HG03565 (cell line): ENCODE data around the gene PDE4B.

Experiments used
- ATAC-seq: cut with Tn5 transposase; IDR thresholded peaks from one replicate; pipeline ENCODE4 v1.9.1; 2021; ENCODE audit warnings: mild to moderate bottlenecking, moderate library complexity; ENCODE audit not compliant: unreplicated experiment

The PDE4B gene

DNA sequence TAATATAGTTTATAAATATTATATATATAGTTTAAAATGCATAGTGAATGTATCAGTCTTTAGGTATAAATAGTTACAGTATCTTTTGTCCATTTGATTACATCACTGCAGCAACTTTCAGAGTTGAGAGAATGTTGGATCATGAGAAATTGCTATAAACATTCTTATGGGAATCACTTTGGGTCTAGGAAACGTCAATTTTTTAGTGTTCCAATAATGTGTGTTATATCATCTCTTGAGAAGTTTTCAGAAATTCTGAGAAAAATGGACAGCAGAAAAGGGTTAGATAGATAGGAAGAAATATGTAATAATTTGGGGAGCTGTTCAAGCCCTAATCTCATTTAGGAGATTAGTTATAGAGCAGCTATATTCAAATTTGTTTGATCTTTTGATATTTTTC is 556.1 kb downstream of the PDE4B start:
- ATAC-seq = no peak

DNA sequence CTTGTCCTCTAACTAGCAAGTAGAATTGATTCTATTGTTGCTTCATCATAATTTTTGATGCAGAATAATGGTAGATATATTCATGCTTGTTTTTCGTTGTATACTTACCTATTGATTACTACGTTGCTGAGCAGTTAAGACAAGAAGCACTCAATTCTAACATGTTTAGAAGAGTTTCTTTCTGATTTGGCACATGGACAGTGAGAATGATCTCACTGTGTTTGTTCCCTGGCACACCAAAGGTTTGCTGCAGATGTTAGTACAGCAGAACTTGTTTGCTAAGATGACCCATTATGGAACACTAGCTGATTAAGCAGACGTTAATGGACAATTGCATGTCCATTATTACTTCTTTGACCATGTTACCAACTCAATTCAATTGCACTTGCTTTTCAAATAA is 556.5 kb downstream of the PDE4B start:
- no peak for ATAC-seq

DNA sequence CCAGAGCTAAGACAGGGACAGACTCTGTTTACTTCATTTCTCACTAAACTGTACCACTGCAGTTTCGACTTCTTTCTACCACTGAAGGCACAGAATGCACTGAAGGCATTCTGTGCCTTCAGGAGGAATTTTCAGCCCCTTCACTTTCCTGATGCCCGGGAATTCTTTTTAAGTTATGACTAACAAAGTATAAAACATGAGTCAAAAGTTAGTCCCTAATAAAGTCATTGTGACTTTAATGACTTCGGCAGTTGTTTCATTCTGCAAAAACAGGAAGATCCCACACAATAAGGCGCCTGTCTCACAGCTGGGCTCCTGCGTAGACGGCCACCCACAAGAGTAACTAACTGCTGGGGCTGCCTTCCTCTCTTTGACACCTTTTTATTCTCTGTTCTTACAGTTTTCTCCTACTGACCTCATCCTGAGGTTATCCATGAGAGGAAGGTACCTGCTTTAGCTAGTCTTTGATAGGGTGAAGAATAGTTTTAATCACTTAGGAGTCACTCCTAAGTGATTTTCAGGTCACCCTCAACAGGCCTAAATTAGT is 557.4 kb downstream of the PDE4B start:
- peak; percentile 42 for ATAC-seq

DNA sequence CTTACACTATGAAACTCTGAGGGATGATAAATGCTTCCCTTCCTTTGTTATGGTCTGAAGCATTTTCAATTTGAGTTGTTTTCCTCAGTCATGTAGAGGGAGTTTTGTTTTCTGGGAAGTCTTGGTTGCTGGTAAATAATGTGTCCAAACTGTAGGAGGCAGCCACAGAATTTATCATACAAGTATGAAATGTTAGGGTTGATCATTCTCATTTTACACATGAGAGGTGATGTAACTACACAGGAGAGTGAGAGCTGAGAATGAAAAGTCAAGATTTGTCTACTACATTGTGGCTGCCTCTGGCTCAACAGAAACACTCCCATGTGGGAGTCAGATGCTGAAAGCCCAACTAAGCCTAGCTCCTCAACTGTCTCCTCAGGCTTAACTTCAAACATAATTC is 558.8 kb downstream of the PDE4B start:
- ATAC-seq = peak; percentile 25

DNA sequence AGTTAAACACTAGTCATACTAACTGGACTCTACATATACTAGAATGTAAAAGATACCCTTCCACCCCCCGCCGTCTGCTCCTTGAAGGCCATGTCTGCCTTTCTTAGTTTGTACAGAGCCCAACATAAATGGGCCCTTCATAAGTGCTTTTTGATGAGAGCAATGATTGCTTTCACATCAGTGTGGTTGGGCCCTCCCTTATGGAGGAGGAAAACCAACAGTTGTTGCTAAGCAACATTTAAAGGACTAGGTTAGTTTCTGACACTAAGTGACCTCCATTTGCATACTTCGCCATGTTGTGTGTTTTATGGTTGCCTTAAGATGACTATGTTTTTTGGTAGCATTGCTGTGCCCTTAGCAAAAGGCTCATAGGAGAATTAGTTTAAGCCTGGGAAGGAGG is 559.2 kb downstream of the PDE4B start:
- ATAC-seq = peak; percentile 48

DNA sequence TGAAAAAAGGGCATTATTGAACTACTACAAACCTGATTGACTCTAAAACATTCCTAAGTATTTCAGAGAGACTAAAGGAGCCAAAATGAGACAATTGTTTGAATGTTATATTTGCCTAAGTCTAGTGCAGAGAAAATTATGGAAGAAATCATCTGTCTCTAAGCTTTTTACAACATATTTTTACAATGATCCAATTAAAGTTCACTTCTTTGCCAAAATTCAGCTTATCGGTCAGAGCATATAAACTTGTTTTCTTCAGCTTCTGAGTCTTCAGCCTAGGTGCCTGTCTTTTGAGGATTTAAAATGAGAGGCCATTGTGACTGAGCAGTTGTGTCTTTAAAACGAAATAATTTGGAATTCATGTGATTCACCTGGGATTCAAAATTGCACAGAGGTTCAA is 560.1 kb downstream of the PDE4B start:
- ATAC-seq = no peak

DNA sequence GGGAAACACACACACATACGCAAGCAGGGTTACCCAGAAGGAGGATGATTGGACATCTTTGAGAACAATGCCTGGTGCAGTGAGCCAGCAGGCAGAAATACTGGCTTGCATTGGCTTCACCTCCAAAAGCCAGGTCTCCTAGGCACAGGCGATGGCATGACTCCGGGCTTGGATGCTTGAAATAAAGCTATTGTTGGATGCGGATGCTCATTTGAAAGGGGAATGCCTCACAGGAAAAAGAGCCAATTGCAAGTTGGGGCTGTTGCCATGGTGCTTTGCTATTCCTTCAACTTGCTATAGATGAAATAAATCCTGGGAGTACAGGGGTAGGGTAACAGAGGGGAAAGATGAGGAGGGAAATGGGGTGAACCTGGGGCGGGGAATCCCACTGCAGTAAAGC is 560.6 kb downstream of the PDE4B start:
- no peak for ATAC-seq

DNA sequence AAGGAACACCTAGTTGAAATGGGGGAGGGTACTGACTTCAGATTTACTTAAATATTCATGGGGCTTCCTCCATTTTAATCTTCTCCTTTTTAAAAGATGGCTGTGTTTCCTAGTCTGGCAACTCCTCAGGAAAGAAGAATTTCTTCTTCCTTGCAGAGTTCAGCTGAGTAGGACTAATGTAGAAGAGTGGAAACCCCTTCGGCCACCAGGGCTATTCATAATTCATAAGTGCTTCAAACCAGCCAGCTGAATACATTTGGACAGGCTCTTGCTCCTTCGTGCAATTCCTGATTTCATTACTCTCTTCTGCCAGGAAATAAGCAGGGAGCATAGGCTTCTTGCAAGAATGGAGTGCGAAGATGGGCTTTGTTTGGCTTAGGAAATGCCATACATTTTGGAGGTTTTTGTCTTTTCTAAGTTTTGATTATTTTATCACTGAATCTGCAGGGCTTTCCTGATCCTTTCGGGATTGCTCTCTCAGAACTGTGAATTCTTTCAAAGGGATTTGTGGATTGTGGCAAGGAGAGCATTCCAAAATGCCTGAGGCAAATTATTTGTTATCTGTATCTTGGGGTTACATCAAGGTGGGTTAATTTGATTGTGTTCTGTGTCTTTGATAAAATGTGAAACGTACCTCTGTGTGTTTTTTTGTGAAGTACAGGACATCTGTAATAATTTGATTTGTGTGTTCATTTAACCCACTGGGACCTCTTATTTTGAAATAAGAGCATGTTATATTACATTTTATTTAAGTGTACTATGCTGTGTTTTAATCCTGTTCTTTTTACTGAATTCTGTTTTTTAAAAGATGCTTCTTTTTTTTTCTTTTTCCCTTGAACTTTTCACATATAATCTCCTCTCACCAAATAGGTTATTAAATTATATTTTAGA is 561.9 kb downstream of the PDE4B start:
- ATAC-seq = no peak

DNA sequence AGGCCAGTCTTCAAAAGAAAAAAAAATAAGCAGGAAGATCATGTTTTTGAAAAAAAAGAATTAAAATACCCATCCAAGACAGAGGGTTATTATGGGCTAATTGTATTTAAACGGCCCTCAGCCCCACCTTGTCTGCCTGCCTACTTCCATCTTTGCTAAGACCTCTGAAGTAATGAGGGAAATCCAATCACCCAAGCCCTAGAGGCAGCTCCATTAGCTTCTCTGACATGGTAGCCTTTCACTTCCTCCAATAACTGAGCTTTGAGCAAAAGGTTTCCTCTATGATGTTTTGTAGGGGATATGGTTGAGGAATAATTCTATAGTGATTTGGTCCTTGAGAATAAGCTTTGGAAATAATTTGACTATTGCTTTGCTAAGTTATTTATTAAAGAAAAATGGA is 563.1 kb downstream of the PDE4B start:
- no peak for ATAC-seq

DNA sequence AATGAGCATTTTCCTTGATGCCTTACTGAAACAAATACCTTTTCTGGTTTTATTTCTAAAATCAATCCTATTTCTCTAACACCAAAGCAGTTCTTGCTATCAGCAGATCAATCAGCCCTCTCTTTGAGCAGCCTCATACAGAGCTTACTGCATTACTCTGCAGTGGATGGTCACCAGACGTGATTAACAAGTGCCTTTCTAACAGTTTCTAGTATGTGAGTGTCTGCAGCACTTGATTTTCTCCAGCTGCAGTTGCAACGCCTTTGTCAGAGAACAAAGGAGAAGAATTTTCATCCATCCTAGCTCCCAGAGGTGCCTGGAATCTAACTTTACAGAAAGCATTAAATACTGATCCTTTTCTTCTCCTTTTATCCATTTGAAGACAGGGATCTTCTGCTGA is 563.9 kb downstream of the PDE4B start:
- ATAC-seq = no peak

DNA sequence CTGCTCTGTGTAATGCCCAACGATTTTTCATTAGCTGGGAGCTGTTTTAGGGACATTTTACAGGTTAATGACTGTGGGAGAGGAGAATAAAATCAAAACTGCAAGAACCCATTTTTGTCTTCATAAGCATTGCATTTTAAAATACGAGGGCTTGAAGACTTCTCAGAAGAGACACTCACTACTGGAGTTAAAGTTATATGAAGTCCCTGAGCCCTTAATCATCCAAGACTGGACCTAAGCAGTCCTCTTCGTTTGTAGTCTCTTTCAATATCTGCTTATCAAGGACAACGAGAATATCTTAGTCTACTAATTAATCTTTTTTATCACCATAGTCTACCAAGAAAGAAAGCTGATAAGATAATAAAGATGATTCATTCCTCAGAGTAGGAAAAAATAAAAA is 564.3 kb downstream of the PDE4B start:
- no peak for ATAC-seq

DNA sequence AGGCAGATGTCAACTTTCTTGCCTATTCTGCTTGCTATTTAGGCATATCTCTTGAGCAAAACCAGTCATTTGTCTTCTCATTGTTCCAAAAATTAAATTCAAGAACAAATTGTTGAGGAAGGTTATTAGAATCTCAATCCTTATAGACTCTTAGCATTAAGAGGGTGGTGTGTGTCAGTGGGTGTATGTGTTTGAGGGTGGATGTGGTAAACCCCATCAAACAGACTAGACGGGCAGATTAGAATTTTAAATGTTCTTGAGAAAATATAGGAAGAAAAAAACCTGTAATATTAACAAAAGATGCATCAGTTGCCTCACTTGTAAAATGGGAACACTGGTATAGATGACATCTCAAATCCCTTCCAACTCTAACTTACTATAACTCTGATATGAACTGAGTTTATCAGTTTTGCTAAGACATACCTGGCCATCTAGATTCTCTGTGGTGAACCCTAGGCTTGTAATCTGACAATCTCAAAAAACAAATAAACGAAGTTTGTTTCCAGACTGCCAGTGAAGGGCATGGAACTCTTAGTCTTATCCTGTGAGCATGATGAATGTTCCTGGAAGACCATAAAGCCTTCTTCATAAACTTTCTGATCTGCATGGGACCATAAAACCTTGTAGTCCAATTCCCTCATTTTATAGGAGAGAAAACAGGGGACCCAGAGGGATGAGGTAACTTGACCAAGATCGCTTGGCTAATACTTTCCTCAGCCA is 564.9 kb downstream of the PDE4B start:
- no peak for ATAC-seq

DNA sequence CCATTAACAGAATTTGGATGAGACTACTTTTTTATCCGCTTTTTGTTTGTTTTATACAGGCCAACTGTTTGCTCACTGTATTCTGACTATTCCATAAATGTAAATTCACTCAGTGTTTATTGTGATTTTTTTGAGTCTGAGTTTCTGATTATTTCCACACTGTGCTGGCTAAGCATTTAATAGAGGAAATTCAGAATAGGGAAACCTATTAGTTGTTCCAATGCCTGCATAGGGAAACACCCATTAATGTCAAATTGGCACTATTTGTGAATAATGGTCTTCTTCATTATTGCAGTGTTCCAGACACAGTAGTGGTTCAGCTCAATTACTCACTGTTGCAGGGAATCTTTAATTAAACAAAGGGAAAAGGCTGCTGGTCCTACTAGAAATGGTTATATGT is 566.6 kb downstream of the PDE4B start:
- ATAC-seq = no peak

DNA sequence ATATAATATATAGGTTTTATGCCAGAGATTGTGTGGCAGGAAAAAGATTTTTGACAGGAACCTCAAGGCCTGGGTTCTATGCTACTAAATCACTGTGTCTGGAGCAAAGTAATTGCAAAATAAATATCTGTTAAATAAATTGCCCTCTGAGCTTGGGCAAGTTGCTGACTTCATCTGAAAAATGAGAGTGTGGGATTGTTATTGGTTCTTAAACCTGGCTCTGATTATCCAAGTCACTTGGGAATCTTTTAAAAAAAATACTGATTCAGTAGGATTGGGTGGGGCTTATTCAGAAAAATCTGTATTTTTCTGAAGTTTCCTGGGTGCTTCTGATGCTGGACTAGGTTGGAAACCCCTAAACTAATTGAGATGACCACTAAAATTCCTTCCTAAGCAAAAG is 567.1 kb downstream of the PDE4B start:
- no peak for ATAC-seq

DNA sequence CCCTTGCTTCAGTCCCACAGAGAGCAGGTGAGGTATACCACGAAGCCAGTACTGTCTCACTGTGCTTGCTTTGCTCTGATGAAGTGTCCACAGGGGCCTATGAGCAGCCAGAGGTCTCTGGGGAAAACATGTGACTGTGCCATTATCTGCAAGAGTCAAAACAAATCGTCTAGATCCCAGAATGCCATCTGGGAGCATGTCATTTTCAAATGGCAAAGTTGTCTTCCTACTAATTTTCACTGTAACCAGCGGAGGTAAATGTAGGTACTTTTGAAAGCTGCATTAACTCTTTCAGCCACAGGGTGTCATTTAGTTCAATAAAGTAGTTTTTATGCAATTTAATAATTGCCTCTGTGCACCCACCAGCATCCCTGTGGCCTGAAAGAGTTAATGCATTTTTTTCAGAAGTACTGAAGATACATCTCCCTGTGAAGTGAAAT is 567.6 kb downstream of the PDE4B start:
- no peak for ATAC-seq

DNA sequence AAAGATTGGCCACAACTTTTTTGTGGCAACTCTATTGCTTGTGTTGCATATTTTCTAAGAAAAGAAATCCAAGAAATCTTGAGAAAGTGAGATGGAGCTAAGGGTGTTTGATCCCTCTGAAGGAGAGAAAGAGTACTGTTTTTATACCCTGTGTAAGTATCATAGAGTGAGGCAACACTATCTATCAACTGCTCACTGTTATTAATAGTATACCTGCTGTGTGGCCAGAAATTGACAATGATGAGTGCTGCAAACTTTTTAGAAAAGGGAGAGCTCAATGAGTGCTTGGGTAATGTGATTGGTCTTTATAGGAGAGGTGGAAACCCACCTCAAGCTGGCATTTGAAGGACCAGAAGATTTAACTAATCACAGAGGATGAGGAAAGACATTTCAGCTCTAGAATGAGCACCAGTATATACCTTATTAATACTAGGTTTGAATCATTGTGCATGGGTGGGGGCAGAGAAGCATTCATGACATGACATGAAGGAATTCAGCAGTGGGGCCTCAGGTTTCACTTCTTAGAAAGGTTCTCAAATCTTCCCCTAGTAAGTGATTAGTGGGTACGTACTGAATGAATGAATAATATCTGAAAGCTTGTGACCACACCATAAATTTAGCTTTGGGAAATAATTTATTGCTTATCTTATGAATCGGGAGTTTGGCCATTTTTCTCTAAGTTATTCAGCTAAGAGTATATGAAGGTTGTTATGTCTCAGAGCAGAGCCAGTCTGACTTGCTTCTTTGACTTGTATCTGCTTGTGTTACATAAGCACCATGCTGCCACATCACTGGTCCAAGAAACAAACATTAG is 572.1 kb downstream of the PDE4B start:
- peak; percentile 57 for ATAC-seq

DNA sequence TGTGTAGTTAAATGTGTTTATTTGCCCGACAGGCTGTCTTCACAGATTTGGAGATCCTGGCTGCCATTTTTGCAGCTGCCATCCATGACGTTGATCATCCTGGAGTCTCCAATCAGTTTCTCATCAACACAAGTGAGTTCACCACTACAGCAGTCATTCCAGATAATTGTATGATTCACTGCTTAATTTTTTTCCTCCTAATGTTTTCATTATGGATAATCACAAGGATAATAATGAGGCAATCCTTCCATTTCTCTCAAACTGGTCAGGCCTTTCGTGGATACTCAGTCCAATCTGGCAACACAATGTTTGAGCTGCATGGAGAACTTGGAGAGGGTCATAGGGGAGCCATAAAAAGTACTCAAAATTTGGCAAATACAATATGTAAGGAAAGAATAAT is 572.9 kb downstream of the PDE4B start:
- no peak for ATAC-seq

DNA sequence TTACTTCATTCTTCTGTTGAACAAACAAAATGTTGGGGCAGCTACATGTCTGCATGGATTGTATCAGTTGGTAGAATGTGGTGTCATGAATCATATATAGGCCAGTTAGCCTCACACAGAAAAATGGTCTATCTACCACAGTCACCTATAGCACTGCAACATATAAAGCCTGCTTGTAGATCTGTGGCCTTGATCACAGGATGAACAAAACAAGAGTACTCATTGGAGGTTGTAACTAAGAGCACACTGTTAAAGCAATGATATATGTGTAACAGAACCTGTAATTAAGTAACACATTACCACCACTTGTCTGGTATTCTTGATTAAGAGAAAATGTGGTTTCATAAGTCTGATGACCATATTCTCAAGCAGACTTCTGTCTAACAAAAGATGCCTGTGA is 573.9 kb downstream of the PDE4B start:
- no peak for ATAC-seq

DNA sequence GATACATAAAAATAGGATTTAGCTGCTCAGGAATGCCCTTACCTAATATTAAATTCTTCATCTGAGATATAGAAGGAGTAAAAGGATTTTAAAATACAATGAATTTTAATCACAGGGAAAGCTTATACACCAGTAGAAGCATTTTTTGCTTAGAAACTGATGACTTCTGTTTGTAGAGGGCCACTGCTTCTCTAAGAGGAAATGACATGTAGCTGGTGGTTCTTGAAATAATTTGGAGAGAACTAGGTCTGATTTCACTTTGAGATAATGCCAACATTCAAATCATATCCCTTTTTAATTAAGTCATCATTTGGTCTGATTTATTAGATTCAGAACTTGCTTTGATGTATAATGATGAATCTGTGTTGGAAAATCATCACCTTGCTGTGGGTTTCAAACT is 574.7 kb downstream of the PDE4B start:
- no peak for ATAC-seq

DNA sequence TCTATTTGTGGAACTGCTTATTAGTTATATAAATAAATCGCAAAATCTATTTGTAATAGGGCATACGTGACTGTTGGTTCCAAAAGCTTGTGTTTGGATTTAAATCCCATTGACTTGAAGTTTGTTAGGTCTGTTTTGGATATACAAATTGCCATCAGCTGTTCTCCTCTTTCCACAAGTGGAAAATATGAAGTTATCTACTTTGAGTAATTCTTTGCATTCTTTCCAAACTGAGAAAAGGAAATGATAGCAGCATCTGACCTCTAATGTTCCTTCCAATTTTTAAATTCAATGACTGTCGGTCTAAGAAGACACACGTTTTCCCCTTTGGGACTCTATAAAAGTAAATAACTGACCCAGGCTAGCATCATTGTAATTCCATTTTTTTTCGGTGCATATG is 575.6 kb downstream of the PDE4B start:
- ATAC-seq = no peak

DNA sequence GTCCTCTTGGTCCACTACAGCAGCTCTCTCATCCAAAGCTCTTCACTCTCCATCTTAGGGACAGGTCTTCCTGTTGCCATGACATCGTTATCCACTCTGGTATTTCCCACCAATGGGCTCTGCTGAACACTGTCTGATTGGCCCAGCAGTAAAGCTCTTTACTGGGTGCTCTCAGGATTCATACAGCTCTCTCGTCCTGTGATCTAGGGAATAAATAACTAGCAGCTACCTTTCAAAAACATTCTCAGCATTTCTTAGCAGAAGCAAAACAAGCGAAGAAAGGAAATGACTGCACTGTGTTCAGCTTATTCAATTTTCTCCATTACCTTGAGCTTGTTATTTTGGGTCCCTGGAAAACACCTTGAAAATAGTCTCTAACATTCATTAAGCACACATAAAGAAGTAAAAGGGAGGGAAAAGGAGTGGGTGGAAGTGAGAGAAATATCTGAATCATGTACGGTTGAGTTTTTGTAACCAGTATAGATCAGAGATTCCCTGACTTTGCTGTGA is 577.8 kb downstream of the PDE4B start:
- no peak for ATAC-seq
